GM12873 (cell line): Measurements from ENCODE around the gene PFN1.
A peak's percentile ranks its signal among the peaks of the same experiment; 100 is the strongest.

Experiments
- TF ChIP-seq, protein P1 (sequence below): IDR thresholded peaks from 2 replicates; pipeline ENCODE4 v1.5.1; 2012; ENCODE audit warnings: low read depth, mild to moderate bottlenecking, moderate library complexity, low read length, control low read depth; ENCODE audit not compliant: insufficient read depth; ENCODE audit errors: missing control alignments

PFN1 gene

GRCh38 chr17:4966844-4967538 lies 18.7 kb upstream of the PFN1 start:
- TF ChIP-seq, protein P1, sequence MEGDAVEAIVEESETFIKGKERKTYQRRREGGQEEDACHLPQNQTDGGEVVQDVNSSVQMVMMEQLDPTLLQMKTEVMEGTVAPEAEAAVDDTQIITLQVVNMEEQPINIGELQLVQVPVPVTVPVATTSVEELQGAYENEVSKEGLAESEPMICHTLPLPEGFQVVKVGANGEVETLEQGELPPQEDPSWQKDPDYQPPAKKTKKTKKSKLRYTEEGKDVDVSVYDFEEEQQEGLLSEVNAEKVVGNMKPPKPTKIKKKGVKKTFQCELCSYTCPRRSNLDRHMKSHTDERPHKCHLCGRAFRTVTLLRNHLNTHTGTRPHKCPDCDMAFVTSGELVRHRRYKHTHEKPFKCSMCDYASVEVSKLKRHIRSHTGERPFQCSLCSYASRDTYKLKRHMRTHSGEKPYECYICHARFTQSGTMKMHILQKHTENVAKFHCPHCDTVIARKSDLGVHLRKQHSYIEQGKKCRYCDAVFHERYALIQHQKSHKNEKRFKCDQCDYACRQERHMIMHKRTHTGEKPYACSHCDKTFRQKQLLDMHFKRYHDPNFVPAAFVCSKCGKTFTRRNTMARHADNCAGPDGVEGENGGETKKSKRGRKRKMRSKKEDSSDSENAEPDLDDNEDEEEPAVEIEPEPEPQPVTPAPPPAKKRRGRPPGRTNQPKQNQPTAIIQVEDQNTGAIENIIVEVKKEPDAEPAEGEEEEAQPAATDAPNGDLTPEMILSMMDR: no peak

GRCh38 chr17:4965311-4965986 lies 17.1 kb upstream of the PFN1 start:
- TF ChIP-seq, protein P1: no peak

GRCh38 chr17:4960279-4960922 lies 12.1 kb upstream of the PFN1 start:
- TF ChIP-seq, protein P1: no peak

DNA sequence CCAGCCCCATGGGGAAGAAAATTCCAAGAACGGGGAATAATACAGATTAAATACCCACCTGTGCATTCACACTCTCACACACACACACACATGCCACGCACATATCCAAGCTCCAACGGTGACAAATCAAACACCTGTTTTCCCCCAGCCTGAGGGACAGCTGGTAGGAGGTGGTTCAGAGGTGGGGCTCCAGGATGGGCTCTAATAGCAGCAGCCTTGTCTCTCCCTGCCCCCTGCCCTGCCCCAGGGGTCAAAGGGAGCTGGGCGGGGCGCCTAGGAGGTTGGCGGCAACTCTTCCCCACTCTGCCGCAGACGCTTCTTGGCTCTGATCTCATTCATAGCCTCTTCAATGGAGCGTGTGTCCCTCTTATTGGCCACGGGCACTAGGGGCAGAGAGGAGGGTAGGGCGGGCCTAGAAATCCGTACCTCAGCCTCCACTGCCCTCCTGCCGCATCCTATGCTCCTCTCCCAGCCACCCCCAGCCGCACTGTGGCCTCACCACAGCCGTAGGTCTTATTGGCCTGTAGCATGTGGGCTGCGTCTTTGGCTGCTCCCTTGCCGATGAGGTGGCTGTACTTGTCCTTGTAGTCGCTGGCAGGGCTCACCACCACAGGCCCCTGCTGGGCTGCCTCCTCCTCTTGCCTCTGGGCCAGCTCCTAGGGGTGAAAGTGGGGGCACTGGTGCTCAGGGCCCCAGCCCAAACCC lies 11.1 kb upstream of the PFN1 start:
- TF ChIP-seq, protein P1: no peak

DNA sequence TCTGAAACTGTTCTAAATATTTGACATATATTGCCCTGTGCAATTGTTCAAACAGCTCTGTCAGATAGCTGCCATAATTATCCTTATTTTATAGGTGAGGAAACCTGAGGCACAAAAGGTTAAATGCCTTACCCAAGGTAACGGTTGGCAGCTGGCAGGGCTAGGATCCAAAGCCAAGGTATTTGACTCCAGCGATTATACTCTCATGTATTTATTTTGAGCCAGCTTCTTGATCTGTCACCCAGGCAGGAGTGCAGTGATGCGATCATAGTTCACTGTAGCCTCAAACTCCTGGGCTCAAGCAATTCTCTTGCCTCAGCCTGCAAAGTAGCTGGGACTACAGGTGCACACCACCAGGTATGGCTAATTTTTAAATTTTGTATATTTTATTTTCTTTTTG lies 9.8 kb upstream of the PFN1 start:
- TF ChIP-seq, protein P1: no peak

DNA sequence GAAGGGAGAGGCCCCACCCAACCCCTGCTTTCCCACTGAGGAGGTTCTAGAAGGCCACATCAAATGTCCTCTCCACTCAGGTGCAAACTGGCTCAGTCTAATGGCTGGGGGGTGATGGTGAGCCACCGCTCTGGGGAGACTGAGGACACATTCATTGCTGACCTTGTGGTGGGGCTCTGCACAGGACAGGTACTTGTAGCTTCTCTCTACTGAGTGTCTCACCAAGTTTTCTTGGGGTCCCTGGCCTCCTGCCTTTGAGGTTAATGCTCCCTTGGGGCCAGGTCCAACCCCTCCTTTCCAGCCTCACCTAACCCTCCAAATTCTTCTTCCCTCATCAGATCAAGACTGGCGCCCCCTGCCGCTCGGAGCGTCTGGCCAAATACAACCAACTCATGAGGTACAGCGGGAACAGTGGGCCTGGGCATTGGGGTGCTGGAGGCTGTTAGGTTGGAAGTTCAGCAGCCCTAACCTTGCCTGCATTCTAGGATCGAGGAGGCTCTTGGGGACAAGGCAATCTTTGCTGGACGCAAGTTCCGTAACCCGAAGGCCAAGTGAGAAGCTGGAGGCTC lies 8.2 kb upstream of the PFN1 start:
- TF ChIP-seq, protein P1: peak; percentile 28

DNA sequence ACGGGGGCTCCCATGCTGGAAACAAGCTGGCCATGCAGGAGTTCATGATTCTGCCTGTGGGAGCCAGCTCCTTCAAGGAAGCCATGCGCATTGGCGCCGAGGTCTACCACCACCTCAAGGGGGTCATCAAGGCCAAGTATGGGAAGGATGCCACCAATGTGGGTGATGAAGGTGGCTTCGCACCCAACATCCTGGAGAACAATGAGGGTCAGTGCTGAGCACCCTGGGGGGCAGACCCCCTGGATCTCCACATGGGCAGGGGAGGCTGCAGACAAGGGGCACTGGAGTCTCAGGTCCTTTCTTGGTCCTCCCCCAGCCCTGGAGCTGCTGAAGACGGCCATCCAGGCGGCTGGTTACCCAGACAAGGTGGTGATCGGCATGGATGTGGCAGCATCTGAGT lies 6.8 kb upstream of the PFN1 start:
- TF ChIP-seq, protein P1: no peak
